ENCODE data around the gene SFRP5.
A peak's percentile ranks its signal among the peaks of the same experiment; 100 is the strongest.

SFRP5 gene, protein sequence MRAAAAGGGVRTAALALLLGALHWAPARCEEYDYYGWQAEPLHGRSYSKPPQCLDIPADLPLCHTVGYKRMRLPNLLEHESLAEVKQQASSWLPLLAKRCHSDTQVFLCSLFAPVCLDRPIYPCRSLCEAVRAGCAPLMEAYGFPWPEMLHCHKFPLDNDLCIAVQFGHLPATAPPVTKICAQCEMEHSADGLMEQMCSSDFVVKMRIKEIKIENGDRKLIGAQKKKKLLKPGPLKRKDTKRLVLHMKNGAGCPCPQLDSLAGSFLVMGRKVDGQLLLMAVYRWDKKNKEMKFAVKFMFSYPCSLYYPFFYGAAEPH

DNA sequence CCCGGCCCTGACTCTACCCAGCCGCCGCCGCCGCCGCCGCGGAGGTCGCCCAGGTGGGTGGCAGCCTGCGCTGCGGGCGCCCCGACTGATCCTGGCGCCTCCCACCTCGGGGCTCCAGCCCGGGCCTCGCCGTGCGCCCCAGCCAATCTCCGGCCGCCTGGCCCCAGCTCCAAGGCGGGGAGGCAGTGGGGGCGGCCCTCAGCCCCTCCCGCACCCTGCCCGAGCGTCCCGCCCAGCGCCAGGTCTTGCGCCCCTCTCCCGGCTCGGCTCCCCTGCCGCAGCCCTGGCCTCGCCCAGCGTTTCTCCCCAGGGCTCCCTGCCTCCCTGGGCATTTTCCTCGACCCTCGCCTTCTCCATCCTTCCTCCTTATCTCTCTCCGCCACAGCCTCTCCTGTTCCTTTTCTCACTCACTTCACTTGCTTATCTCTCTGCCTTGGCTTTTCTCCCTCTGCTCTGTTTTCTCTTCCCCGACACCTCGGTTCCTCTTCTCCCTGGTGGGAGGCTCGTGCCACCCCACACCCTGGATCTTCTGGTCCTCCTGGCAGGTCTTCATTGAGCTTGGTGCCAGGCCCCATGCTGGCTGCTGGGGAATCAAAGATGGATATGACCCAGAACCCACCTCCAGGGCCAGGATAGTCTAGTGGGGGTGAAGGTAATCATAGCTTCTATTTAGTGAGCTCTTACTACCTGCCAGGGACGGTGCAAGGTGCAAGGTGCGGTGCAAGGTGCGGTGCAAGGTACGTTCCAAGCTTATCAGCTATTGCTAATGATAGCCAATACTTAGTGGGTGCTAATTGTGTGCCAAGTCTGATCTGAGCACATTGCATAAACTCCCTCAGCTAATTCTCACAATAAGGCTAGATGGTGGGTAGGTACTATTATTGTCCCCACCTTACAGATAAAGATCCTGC, at the start of gene SFRP5:
SFRP5 (minus strand) TSS at position 87 of the 911 bp plus-strand sequence. CDS start 166 bp downstream, outside the sequence.
- DNase-seq (ENCODE audit: low spot score) (no peak), FAIRE-seq (no peak)

GRCh38 chr10:97820096-97820704, 48.4 kb upstream of the SFRP5 start:
- FAIRE-seq (no peak), DNase-seq (ENCODE audit: low spot score) (no peak)

- FAIRE-seq, result no peak
- DNase-seq (ENCODE audit: low spot score), result no peak
Observed at GRCh38 chr10:97818572-97818971, 46.8 kb upstream of the SFRP5 start.

DNA sequence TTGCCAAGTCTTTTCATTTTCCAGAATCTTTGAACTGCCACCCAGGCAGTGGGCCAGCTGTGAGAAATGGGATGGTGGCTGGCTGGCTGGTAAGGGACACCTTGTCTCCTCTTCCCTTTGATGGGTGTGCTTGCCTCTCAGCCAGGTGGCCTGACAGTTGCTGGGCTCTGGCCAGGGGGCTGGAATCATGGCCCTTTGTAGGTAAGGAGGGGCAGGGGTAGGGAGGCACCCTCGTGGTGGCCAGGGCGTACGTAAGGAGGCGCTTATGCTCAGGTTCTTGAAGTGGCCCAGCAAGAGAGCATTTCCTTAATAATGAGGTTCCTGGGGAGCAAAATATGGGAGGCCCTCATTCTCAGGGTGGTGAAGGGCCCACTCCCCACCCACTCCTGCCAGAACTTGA, 44.8 kb upstream of the SFRP5 start:
- FAIRE-seq (no peak), DNase-seq (ENCODE audit: low spot score) (no peak)

DNA sequence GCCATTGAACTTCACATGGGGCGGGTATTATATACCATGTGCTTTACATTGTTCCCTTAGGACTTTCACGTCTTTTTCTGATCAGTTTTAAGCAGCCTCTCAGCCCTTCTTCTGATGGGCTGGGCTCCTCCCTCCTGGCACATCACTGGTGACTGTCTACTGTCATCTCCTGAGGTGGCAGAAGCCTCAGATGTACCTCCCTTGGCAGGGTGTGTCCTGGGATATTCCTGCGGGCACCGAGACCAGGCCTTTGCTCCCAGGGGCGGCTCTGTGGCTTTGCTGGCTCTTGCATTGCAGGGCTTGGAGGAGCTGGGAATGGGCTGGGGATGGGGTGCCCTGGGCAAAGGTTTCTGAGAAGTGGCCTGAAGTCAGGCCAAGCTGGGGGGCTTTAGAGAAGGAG, 43.2 kb upstream of the SFRP5 start:
- no peak for FAIRE-seq
- no peak for DNase-seq (ENCODE audit: low spot score)

GRCh38 chr10:97813311-97813710, 41.5 kb upstream of the SFRP5 start:
- DNase-seq (ENCODE audit: low spot score), result no peak
- no peak for FAIRE-seq

DNA sequence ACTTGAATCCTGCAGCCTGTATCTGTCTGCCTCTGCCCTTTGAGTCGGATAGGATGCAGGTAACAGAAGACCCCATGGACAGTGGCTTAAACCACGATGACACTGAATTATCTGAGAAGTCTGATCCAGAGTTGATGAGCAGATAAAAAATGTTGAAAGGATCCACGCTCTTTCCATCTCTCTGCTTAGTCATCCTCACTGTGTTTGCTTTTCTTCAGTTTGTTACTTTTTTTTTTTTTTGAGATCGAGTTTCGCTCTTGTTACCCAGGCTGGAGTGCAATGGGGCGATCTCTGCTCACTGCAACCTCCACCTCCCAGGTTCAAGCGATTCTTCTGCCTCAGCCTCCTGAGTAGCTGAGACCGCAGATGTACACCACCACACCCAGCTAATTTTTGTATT, 40.9 kb upstream of the SFRP5 start:
- DNase-seq (ENCODE audit: low spot score) (no peak), FAIRE-seq (no peak)

DNA sequence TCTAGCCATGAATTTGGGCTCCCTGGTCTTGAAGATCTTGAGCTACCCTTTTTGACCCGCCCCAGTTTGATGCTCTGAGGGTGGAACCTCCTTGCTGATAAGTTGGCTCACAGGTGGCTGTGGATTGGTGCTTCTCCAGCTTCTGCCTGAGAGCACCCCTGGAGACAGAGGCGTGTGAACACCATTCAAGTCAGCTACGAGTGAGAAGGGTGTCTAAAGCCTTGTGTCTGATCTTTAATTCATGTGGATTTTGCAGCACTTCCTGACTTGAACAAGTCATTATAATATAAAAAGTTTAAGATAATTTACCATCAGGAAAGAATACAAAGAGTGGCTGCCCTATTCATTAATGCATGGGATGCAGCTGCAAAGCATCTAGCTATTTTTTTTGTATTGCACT, 40.2 kb upstream of the SFRP5 start:
- FAIRE-seq (no peak), DNase-seq (ENCODE audit: low spot score) (no peak)

DNA sequence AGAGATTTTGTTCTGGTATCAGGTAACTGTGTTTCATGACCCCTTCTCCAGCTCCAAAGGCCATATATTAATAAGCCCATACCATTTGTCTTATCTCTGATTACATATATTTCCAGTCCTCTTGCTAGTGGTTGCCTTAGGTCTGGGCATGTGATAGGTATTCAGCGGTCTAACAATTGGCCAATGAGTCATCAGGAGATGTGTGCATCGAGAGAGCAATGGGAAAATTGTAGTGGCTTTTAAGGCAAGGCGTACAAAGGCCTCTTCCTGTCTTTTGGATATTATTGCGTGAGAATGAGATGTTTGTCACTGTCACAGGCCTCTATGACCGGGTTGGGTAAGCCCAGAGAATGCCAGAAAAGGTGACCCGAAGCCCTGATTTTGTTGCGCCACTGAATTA, 38.6 kb upstream of the SFRP5 start:
- peak; percentile 50 for DNase-seq (ENCODE audit: low spot score)
- no peak for FAIRE-seq

DNA sequence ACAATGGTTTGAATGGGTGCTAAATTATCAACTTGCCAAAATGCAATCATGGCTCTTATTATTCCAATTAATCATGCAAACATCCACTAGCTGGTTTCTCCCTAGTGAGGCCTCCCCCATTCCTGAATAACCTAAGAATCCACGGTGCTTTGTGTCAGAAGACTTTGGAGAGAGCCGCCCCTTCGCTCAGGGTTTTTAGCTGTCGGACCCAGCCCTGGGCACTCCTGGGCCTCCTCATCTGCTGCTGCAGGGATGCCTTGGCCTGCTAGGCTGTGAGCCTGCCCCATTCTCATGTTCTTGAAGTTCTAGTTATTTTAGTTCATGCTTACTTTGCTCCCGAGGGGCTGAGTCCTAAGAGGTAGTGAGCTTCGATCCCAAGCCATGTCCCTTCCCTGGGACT, 34.1 kb upstream of the SFRP5 start:
- FAIRE-seq (no peak), DNase-seq (ENCODE audit: low spot score) (no peak)

GRCh38 chr10:97805096-97805884, 33.5 kb upstream of the SFRP5 start:
- no peak for FAIRE-seq
- no peak for DNase-seq (ENCODE audit: low spot score)

GRCh38 chr10:97801422-97801821, 29.6 kb upstream of the SFRP5 start:
- DNase-seq (ENCODE audit: low spot score) (no peak), FAIRE-seq (no peak)

DNA sequence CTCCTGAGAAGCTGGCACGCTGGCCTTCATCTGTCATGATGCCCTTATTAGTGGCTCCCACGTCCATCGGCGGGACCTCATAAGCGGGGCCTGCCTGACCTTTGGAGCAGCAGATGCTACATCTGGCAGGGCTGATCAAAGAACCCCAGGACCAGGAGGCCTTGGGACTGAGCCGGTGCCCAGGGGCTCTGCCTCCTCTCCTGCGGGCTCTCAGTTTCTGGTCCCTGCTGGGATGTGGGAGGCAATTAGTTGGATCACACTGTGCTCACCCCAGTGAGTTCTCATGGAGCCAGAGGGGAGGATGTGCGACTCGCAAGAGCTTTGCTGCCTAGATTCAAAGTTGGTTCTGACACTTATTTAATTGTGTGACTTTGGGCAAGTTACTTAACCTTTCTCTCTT, 28.7 kb upstream of the SFRP5 start:
- FAIRE-seq, result no peak
- no peak for DNase-seq (ENCODE audit: low spot score)

DNA sequence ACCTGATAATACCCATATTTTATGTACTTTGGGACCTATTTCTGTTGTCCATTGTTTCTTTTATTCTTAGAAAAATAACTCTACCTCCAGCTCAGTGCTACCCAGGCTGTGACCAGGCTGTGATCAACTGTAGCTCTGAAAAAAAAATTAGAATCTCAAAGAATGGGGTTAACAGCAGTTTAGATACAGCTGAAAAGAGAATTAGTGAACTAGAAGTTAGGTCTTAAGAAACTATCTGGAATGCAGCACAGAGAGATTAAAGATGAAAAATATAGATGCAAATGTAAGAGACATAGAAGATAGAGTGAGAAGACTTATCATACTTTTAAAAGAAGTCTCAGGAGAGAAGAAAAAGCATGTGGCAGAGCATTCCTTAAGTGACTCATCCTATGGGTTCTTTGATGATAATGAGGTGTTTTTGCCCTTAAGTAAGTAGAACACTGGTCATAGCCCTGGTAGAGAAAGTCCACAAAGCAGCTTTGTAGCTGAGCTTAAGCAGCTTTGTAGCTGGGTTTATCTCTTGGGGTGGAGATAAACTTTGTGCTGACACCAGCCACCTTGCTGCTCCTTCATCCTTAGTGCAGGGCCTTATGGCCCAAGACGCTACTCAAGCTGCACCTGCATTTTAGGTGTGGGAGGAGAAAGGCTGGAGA, 27.3 kb upstream of the SFRP5 start:
- DNase-seq (ENCODE audit: low spot score), result no peak
- no peak for FAIRE-seq

DNA sequence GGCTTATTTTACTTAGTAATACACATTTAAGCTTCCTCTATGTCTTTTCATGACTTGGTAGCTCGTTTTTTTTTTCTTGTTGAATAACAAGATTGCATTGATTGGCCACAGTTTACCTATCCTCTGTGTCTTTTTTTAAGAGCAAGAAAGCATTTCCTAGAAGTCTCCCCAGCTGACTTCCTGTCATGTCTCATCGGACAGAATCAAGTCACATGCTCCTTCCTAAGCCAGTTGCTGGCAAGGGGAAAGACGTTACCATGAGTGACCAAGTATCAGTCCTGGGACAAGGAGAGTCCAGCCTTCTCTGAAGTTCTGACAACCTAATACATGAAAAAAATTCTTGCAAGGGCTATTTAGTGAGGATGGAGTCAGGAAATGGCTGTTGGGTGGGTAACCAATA, 24.9 kb upstream of the SFRP5 start:
- FAIRE-seq (no peak), DNase-seq (ENCODE audit: low spot score) (no peak)

- DNase-seq (ENCODE audit: low spot score) (no peak), FAIRE-seq (no peak)
Observed at GRCh38 chr10:97795886-97796285, 24.1 kb upstream of the SFRP5 start.

DNA sequence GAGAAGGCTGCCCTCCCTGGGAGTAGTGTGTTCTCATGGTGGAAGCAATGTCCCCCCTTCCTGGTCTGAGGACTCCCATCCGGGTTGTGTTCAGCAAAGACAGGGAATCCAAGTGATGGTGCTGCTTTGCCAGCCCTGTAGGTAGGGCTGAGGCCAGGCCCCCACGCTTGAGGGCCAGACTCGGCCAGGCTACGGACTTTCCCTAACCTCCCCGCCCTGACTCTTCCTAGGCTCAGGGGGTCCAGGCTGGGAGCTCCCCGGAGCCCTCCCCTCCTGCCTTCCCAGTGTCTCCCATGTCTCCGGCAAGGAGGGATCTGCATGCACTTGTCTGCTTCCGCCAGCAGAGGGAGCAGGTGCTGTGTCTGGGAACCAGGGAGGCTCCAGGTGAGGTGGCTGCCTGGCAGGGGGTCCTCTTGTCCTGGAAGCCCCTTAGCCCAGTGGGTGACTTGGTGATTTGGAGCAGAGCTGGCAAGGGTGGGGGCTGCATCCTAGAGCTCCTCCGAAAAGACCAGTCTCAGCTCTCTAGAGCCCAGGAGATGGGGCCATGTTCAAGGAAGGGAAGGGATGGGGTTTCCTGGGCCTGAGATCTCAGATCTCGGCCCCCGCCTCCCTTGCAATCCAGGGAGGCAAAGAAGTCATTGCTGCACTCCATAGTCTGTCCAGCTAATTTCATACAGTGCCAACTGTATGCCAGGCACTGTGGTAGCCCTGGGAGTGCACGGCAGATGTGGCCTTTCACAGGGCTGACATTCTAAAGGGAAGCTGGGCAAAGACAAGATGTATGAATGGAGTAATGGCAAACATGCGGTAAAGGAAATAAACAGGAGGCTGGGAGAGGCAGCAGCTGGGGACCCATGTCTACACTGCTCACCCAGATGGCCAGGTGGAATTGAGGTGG, 20.3 kb upstream of the SFRP5 start:
- DNase-seq (ENCODE audit: low spot score), result peak; percentile 33
- FAIRE-seq, result no peak

DNA sequence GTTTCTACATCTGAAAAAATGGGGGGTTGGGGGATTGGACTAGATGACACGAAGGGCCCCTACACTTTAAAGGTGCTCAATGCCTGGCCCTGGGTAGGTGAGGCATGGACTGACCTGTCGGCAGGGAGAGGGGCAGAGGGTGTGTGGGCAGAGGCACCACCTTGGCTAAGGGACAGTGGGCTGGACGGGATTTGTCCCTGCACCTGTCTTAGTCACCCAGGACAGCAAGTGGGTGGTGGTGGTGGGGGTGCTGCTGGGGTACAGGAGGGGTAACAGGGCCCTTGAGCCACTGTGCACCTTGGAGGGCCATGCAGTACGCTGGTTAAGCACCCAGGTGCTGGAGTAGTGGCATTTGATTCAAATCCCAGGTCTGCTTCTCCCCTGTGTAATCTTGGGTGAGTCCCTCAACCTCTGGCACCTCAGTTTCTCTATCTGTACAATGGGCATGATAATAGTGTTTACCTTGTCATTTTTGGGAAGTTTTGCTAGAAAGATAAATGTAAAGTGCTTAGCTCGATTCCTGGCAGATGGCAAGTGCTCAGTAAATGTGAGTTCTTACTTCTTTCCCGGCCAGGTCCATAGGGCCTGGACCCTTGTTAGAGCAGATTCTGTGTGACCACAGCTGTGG, 18.1 kb upstream of the SFRP5 start:
- FAIRE-seq, result no peak
- DNase-seq (ENCODE audit: low spot score), result no peak

Measured in RCC 7860 (cell line).